SK-N-SH (cell line): ENCODE measurements around the gene LIN7C. TPM values are rescaled to one million over a fixed set of nuclear protein-coding genes. Genes with fewer than 3 reads are reported as not detected.
A peak's percentile ranks its signal among the peaks of the same experiment; 100 is the strongest.

Experiments
- CTCF ChIA-PET: fragments of 300-600, 350-600 bp; formaldehyde crosslinking; extraction: SDS; loops from one replicate; lab custom pipeline; 2021; lab: Yijun Ruan, JAX
- POLR2A ChIA-PET: fragments of 350-600 bp; sonication (Branson Sonifier 250); formaldehyde crosslinking; extraction: SDS; loops from one replicate; lab custom pipeline; 2020; ENCODE audit warnings: antibody characterized with exemption, inconsistent platforms; lab: Yijun Ruan, JAX
- DNase-seq: peaks from one replicate; pipeline ENCODE4 v3.0.0; 2012
- H2AFZ ChIP-seq: fragments of 200-600 bp; sonication (generic); 2 replicates; pipeline ENCODE4 v1.8.1; 2016; ENCODE audit warnings: antibody characterized with exemption, mild to moderate bottlenecking, low read depth
- H3F3A ChIP-seq: fragments of 200-600 bp; sonication (generic); replicated peaks from 2 replicates; pipeline ENCODE3; 2016; ENCODE audit warnings: antibody characterized with exemption, mild to moderate bottlenecking; ENCODE audit not compliant: insufficient read depth
- H3K27ac ChIP-seq, 2 experiments: fragments of 200-500 bp in 1 of 2; fragments of 200-600 bp in 1 of 2; sonication (Bioruptor generic) in 1 of 2; sonication (generic), shearing (Covaris generic) in 1 of 2; 2 replicates each; pipeline versions ENCODE4 v1.5.1 to v1.6.1; 2014 to 2016; ENCODE audit warnings: low read depth in 2 of 2, inconsistent platforms in 1 of 2, low read length in 1 of 2, mild to moderate bottlenecking in 1 of 2, mixed read lengths in 1 of 2
- H3K27me3 ChIP-seq: fragments of 200-600 bp; sonication (generic), shearing (Covaris generic); 2 replicates; pipeline ENCODE4 v1.6.1; 2016; ENCODE audit warnings: mixed run types; ENCODE audit not compliant: insufficient read depth
- H3K36me3 ChIP-seq, 2 experiments: fragments of 200-500 bp in 1 of 2; fragments of 200-600 bp in 1 of 2; sonication (Bioruptor generic) in 1 of 2; sonication (generic) in 1 of 2; replicated peaks in 1 of 2; 2 replicates each; pipeline versions ENCODE3 to v1.5.1; 2014 to 2016; ENCODE audit warnings: low read length in 1 of 2, mild to moderate bottlenecking in 1 of 2; ENCODE audit not compliant: insufficient read depth in 2 of 2, control insufficient read depth in 1 of 2
- H3K4me1 ChIP-seq, 2 experiments: fragments of 200-500 bp in 1 of 2; fragments of 200-600 bp in 1 of 2; sonication (Bioruptor generic) in 1 of 2; sonication (generic), shearing (Covaris generic) in 1 of 2; 2 replicates each; pipeline versions ENCODE4 v1.5.1 to v1.6.1; 2014 to 2016; ENCODE audit warnings: low read depth in 1 of 2, low read length in 1 of 2, mixed run types in 1 of 2; ENCODE audit not compliant: insufficient read depth in 2 of 2, control insufficient read depth in 1 of 2
- H3K4me2 ChIP-seq: fragments of 200-600 bp; sonication (generic), shearing (Covaris generic); 2 replicates; pipeline ENCODE4 v1.6.1; 2017; ENCODE audit warnings: mixed run types
- H3K4me3 ChIP-seq, 2 experiments: fragments of 200-500 bp in 1 of 2; fragments of 200-600 bp in 1 of 2; sonication (Bioruptor generic) in 1 of 2; sonication (generic), shearing (Covaris generic) in 1 of 2; 2 replicates each; pipeline versions ENCODE4 v1.5.1 to v1.8.1; 2014 to 2016; ENCODE audit warnings: low read depth in 2 of 2, inconsistent platforms in 1 of 2, low read length in 1 of 2, mild to moderate bottlenecking in 1 of 2, mixed read lengths in 1 of 2, moderate library complexity in 1 of 2
- H3K79me2 ChIP-seq: fragments of 200-600 bp; sonication (generic); 2 replicates; pipeline ENCODE4 v1.8.1; 2017; ENCODE audit warnings: mild to moderate bottlenecking; ENCODE audit not compliant: insufficient read depth
- H3K9ac ChIP-seq: fragments of 200-600 bp; sonication (generic); 2 replicates; pipeline ENCODE4 v1.6.1; 2017; ENCODE audit warnings: mixed run types
- H3K9me2 ChIP-seq: fragments of 200-600 bp; sonication (generic); 2 replicates; pipeline ENCODE4 v1.6.1; 2017; ENCODE audit warnings: mixed run types
- H3K9me3 ChIP-seq: fragments of 200-600 bp; sonication (generic); 2 replicates; pipeline ENCODE4 v1.6.1; 2017; ENCODE audit warnings: mixed run types, mild to moderate bottlenecking, moderate library complexity
- H4K20me1 ChIP-seq: fragments of 200-600 bp; sonication (generic); 2 replicates; pipeline ENCODE4 v1.6.1; 2017; ENCODE audit warnings: mild to moderate bottlenecking, mixed run types; ENCODE audit not compliant: insufficient read depth
- CTCF ChIP-seq: fragments of 200-600 bp; sonication (generic); IDR thresholded peaks from 2 replicates; pipeline ENCODE4 v1.6.1; 2017; ENCODE audit warnings: antibody characterized with exemption, mild to moderate bottlenecking, moderate library complexity
- EP300 ChIP-seq, 2 experiments: IDR thresholded peaks; 2 replicates each; pipeline versions ENCODE4 v1.4.0 to v1.6.1; 2012; ENCODE audit warnings: borderline replicate concordance in 1 of 2, low read depth in 1 of 2, low read length in 1 of 2
- FOXJ3 ChIP-seq: sonication (generic); formaldehyde crosslinking; IDR thresholded peaks from 2 replicates; pipeline ENCODE4 v1.5.1; 2020; ENCODE audit warnings: mild to moderate bottlenecking, missing genetic modification reagents
- FOXM1 ChIP-seq: IDR thresholded peaks from 2 replicates; pipeline ENCODE4 v1.4.0; 2012; ENCODE audit warnings: low read depth, mild to moderate bottlenecking
- IRF3 ChIP-seq: fragments of 150-350 bp; IDR thresholded peaks from 2 replicates; pipeline ENCODE4 v1.6.1; 2016; ENCODE audit warnings: mild to moderate bottlenecking, low read depth, low read length
- JUND ChIP-seq: IDR thresholded peaks from 2 replicates; pipeline ENCODE4 v1.4.0; 2012
- MEF2A ChIP-seq: IDR thresholded peaks from 2 replicates; pipeline ENCODE4 v1.4.0; 2012; ENCODE audit warnings: low read depth, borderline replicate concordance
- NRF1 ChIP-seq: IDR thresholded peaks from 2 replicates; pipeline ENCODE4 v1.6.1; 2012; ENCODE audit warnings: low read depth, mild to moderate bottlenecking, low read length
- PBX3 ChIP-seq: IDR thresholded peaks from 2 replicates; pipeline ENCODE4; 2012
- POLR2AphosphoS5 ChIP-seq: IDR thresholded peaks from 2 replicates; pipeline ENCODE4 v1.6.1; 2012; ENCODE audit warnings: low read depth, low read length
- RAD21 ChIP-seq: IDR thresholded peaks from 2 replicates; pipeline ENCODE4 v1.6.1; 2012; ENCODE audit warnings: mild to moderate bottlenecking, low read length
- REST ChIP-seq: IDR thresholded peaks from 2 replicates; pipeline ENCODE4 v1.6.1; 2012; ENCODE audit warnings: mild to moderate bottlenecking, low read depth, low read length, moderate library complexity
- SIN3A ChIP-seq: IDR thresholded peaks from 2 replicates; pipeline ENCODE4 v1.6.1; 2012; ENCODE audit warnings: low read depth, mild to moderate bottlenecking, low read length, moderate library complexity, borderline replicate concordance
- USF1 ChIP-seq: IDR thresholded peaks from 2 replicates; pipeline ENCODE4 v1.4.0; 2012; ENCODE audit warnings: low read depth, borderline replicate concordance
- USF2 ChIP-seq: fragments of 150-350 bp; IDR thresholded peaks from 2 replicates; pipeline ENCODE4 v1.6.1; 2017; ENCODE audit warnings: antibody characterized with exemption, low read length, low read depth, borderline replicate concordance
- ZBTB33 ChIP-seq: IDR thresholded peaks from 2 replicates; pipeline ENCODE4 v1.4.0; 2012; ENCODE audit warnings: low read depth, borderline replicate concordance
- WGBS: methylation state at CpG from one replicate; pipeline ENCODE4 v1.1.6; 2017; ENCODE audit warnings: low lambda C conversion rate; 5-methylcytosine and 5-hydroxymethylcytosine counted together
- polyA plus RNA-seq, 3 experiments: library from polyadenylated mRNA; depleted of rRNA; stranded (reverse); fragments of >200 nt; gene quantifications; 2 replicates each; pipeline ENCODE4 v1.2.3, GENCODE V29; 2012

Gene LIN7C
- polyA plus RNA-seq, 1 of the 3 experiments (the other 2 are of a cell fraction), result 7.3 TPM

GRCh38 chr11:27470166-27470565, 36.4 kb downstream of the LIN7C start:
- H3K27ac ChIP-seq, result no peak overlapping the region
- H3K36me3 ChIP-seq, result no peaks in the 10 kb centered on the region
- no peak overlapping the region for H3K4me3 ChIP-seq
- H3K9ac ChIP-seq, result no peak overlapping the region
- H3F3A ChIP-seq, result peaks cover 4% of the 10 kb centered on the region
- no peak overlapping the region for H2AFZ ChIP-seq
- peak overlapping the region; percentile 85; the same call in 1 of the 2 replicates for H3K4me2 ChIP-seq
- H3K27me3 ChIP-seq, result no peaks in the 10 kb centered on the region
- ChIA-PET POLR2A (no interaction called here), CTCF (interaction anchor here (1.2 to 1.6 kb wide), 2 partner anchors 16 to 102 kb away, joined by 3 read pairs; no protein-coding TSS in a partner anchor)
- no peak for DNase-seq
- H3K9me3 ChIP-seq, result no peaks in the 10 kb centered on the region
- peaks cover 10 to 47% of the 10 kb centered on the region in 2 experiments for H3K4me1 ChIP-seq
- WGBS, result 80% methylated on average over 3 of the region's 3 CpGs
- H4K20me1 ChIP-seq, result no peaks in the 10 kb centered on the region; the same call in 1 of the 2 replicates
- H3K79me2 ChIP-seq, result peaks cover 32% of the 10 kb centered on the region; the same call in 1 of the 2 replicates
- TF ChIP-seq USF2 (no peak), FOXM1 (no peak), REST (no peak), ZBTB33 (no peak), SIN3A (no peak), CTCF (no peak), MEF2A (no peak), JUND (no peak), USF1 (no peak), IRF3 (no peak), RAD21 (no peak), POLR2AphosphoS5 (no peak), EP300 (IDR thresholded peaks at IDR 0.05; ENCODE audit: borderline replicate concordance in 1 of 2, low read depth in 1 of 2, low read length in 1 of 2) (no peak), FOXJ3 (CRISPR knock-in tag) (no peak), PBX3 (no peak), NRF1 (no peak)
- H3K9me2 ChIP-seq, result no peaks in the 10 kb centered on the region
